SK-MEL-5 (cell line): ENCODE data around the gene GPI. TPM values are rescaled to one million over a fixed set of nuclear protein-coding genes. Genes with fewer than 3 reads are reported as not detected.
A peak's percentile ranks its signal among the peaks of the same experiment; 100 is the strongest.
"Not testable (repeated sequence)": the region's sequence is repeated elsewhere in the genome, so short reads cannot be mapped to it uniquely, and the experiment has no call there.

Experiments used
- DNase-seq: peaks from one replicate; pipeline ENCODE4 v3.0.0-alpha.2; 2016; ENCODE audit warnings: low read depth, low spot score
- in situ Hi-C: cut with HindIII; loops from 2 replicates; pipeline ENCODE4 v1.10.0; 2016; ENCODE audit warnings: low sequenced_read_pairs, high pct_unique_total_duplicates, low pct_unique_long_range_greater_than_20kb
- polyA plus RNA-seq, 2 experiments: library from polyadenylated mRNA; depleted of rRNA; stranded (reverse); fragments of >200 nt; gene quantifications; 2 replicates each; pipeline ENCODE4 v1.2.3, GENCODE V29; 2015
- total RNA-seq: library from RNA; depleted of rRNA; stranded (reverse); fragments of >200 nt; shearing (Covaris generic); gene quantifications from 2 replicates; pipeline ENCODE4 v1.2.3, GENCODE V29; 2014; rRNA removed

GPI gene
- total RNA-seq: 177 and 191 TPM in 2 replicates
- 291 and 342 TPM in 2 replicates for polyA plus RNA-seq (2015; cell fraction: cytosol; rRNA removed)
- polyA plus RNA-seq (2015; cell fraction: nucleus; rRNA removed): 274 and 312 TPM in 2 replicates

GRCh38 chr19:34364830-34365462 is at the start of gene GPI:
Gene GPI (plus strand): TSS chr19:34365196. CDS start chr19:34365267, 71 bp downstream.
- in situ Hi-C loops: no loop called here
- DNase-seq: peak; percentile 49

- no peak for DNase-seq
- in situ Hi-C loops: no loop called here
Observed at GRCh38 chr19:34316247-34316646, 48.7 kb upstream of the GPI start.

- in situ Hi-C loops: no loop called here
- DNase-seq: no peak
Observed at GRCh38 chr19:34316741-34317301, 48.2 kb upstream of the GPI start.

GRCh38 chr19:34317311-34317927 is 47.6 kb upstream of the GPI start:
- in situ Hi-C loops: no loop called here
- no peak for DNase-seq

GRCh38 chr19:34319230-34319585 is 45.8 kb upstream of the GPI start:
- in situ Hi-C loops: no loop called here
- no peak for DNase-seq

GRCh38 chr19:34319785-34320184 is 45.2 kb upstream of the GPI start:
- DNase-seq: no peak
- in situ Hi-C loops: no loop called here

GRCh38 chr19:34320277-34320676 is 44.7 kb upstream of the GPI start:
- DNase-seq: no peak
- in situ Hi-C loops: no loop called here

- in situ Hi-C loops: no loop called here
- no peak for DNase-seq
Observed at GRCh38 chr19:34321735-34322134, 43.3 kb upstream of the GPI start.

GRCh38 chr19:34323433-34324204 is 41.4 kb upstream of the GPI start:
- DNase-seq: no peak
- in situ Hi-C loops: no loop called here

- in situ Hi-C loops: no loop called here
- DNase-seq: no peak
Observed at GRCh38 chr19:34324320-34324719, 40.7 kb upstream of the GPI start.

- no peak for DNase-seq
- in situ Hi-C loops: no loop called here
Observed at GRCh38 chr19:34325181-34325580, 39.8 kb upstream of the GPI start.

- in situ Hi-C loops: no loop called here
- no peak for DNase-seq
Observed at GRCh38 chr19:34325981-34326787, 38.8 kb upstream of the GPI start.

GRCh38 chr19:34327851-34328250 is 37.1 kb upstream of the GPI start:
- no peak for DNase-seq
- in situ Hi-C loops: no loop called here

- in situ Hi-C loops: no loop called here
- DNase-seq: no peak
Observed at GRCh38 chr19:34328982-34329381, 36.0 kb upstream of the GPI start.

- in situ Hi-C loops: no loop called here
- no peak for DNase-seq
Observed at GRCh38 chr19:34330116-34330515, 34.9 kb upstream of the GPI start.

GRCh38 chr19:34330596-34330995 is 34.4 kb upstream of the GPI start:
- in situ Hi-C loops, DNase-seq: not testable (repeated sequence)

- in situ Hi-C loops, DNase-seq: not testable (repeated sequence)
Observed at GRCh38 chr19:34331596-34331995, 33.4 kb upstream of the GPI start.
